Lung microvascular endothelial cell (primary cell): Measurements from ENCODE around the gene TMEM121B. TPM values are rescaled to one million over a fixed set of nuclear protein-coding genes. Genes with fewer than 3 reads are reported as not detected.

Source experiments
- DNase-seq, 2 donors: peaks; one replicate each; pipeline versions ENCODE4 v3.0.0 to v3.0.0-alpha.2; 2010; ENCODE audit warnings: low read depth in 2 of 2
- total RNA-seq: library from RNA; depleted of rRNA; stranded (reverse); fragments of >200 nt; gene quantifications from 2 replicates; pipeline ENCODE4 v1.2.1, GENCODE V29; 2014

TMEM121B gene
- total RNA-seq, 1 donor from 2014 or later, result under 0.01 TPM

GRCh38 chr22:17138513-17138912 lies 17.4 kb upstream of the TMEM121B start:
- no peak for DNase-seq

GRCh38 chr22:17137861-17138425 lies 16.8 kb upstream of the TMEM121B start:
- DNase-seq, result no peak

- no peak for DNase-seq
These were observed 16.0 kb upstream of the TMEM121B start for GRCh38 chr22:17137170-17137569.

- DNase-seq, result no peak
These were observed 14.1 kb upstream of the TMEM121B start for GRCh38 chr22:17135153-17135760.

GRCh38 chr22:17133137-17133536 lies 12.0 kb upstream of the TMEM121B start:
- no peak for DNase-seq

- DNase-seq, result no peak
These were observed 11.0 kb upstream of the TMEM121B start for GRCh38 chr22:17132112-17132511.

- no peak for DNase-seq
These were observed 10.5 kb upstream of the TMEM121B start for GRCh38 chr22:17131686-17132085.

- DNase-seq, result no peak
These were observed 9.0 kb upstream of the TMEM121B start for GRCh38 chr22:17130199-17130598.

- DNase-seq, result peak; percentile 18 to 23
These were observed 388 bp downstream of the TMEM121B start for GRCh38 chr22:17120711-17121232.

GRCh38 chr22:17120281-17120680 lies 879 bp downstream of the TMEM121B start:
- DNase-seq, result peak; percentile 63 to 69

GRCh38 chr22:17119481-17120202 lies 1.5 kb downstream of the TMEM121B start:
- peak; percentile 27 to 45 for DNase-seq

GRCh38 chr22:17118342-17118741 lies 2.8 kb downstream of the TMEM121B start:
- no peak for DNase-seq

GRCh38 chr22:17117890-17118289 lies 3.3 kb downstream of the TMEM121B start:
- no peak for DNase-seq

- no peak for DNase-seq
These were observed 3.8 kb downstream of the TMEM121B start for GRCh38 chr22:17117400-17117799.

- DNase-seq, result no peak
These were observed 4.4 kb downstream of the TMEM121B start for GRCh38 chr22:17116572-17117330.

GRCh38 chr22:17115945-17116565 lies 5.1 kb downstream of the TMEM121B start:
- DNase-seq, result no peak

- DNase-seq, result no peak
These were observed 5.9 kb downstream of the TMEM121B start for GRCh38 chr22:17115236-17115635.

GRCh38 chr22:17114898-17115235 lies 6.3 kb downstream of the TMEM121B start:
- DNase-seq, result no peak

GRCh38 chr22:17114173-17114897 lies 6.8 kb downstream of the TMEM121B start:
- DNase-seq, result no peak

- no peak for DNase-seq
These were observed 7.6 kb downstream of the TMEM121B start for GRCh38 chr22:17113600-17113999.

- DNase-seq, result no peak
These were observed 8.6 kb downstream of the TMEM121B start for GRCh38 chr22:17112491-17113042.
